Stomach smooth muscle (tissue), 2 donors: ENCODE results near the gene CD84.

ENCODE experiments used
- H3K27ac ChIP-seq: one replicate; pipeline ENCODE4 v1.7.0; 2013; ENCODE audit warnings: mild to moderate bottlenecking, low read length, inconsistent platforms
- H3K27me3 ChIP-seq, 2 donors: one replicate each; pipeline ENCODE4 v1.7.0; 2013; ENCODE audit warnings: low read length in 2 of 2; ENCODE audit not compliant: insufficient read depth in 2 of 2, control insufficient read depth in 1 of 2
- H3K36me3 ChIP-seq, 2 donors: one replicate each; pipeline ENCODE4 v1.7.0; 2013; ENCODE audit warnings: low read length in 2 of 2; ENCODE audit not compliant: control insufficient read depth in 2 of 2, insufficient read depth in 2 of 2
- H3K4me1 ChIP-seq: one replicate; pipeline ENCODE4 v1.7.0; 2013; ENCODE audit warnings: low read length; ENCODE audit not compliant: control insufficient read depth, insufficient read depth
- H3K4me3 ChIP-seq, 2 donors: one replicate each; pipeline ENCODE4 v1.7.0; 2013; ENCODE audit warnings: low read length in 2 of 2
- H3K9ac ChIP-seq, 2 donors: one replicate each; pipeline ENCODE4 v1.7.0; 2013; ENCODE audit warnings: low read length in 2 of 2, mild to moderate bottlenecking in 1 of 2
- H3K9me3 ChIP-seq, 2 donors: one replicate each; pipeline ENCODE4 v1.7.0; 2013; ENCODE audit warnings: low read length in 2 of 2; ENCODE audit not compliant: control insufficient read depth in 2 of 2
- donor health status: healthy.
- donor health status: Pancreatic carcinoma.

The CD84 gene

DNA sequence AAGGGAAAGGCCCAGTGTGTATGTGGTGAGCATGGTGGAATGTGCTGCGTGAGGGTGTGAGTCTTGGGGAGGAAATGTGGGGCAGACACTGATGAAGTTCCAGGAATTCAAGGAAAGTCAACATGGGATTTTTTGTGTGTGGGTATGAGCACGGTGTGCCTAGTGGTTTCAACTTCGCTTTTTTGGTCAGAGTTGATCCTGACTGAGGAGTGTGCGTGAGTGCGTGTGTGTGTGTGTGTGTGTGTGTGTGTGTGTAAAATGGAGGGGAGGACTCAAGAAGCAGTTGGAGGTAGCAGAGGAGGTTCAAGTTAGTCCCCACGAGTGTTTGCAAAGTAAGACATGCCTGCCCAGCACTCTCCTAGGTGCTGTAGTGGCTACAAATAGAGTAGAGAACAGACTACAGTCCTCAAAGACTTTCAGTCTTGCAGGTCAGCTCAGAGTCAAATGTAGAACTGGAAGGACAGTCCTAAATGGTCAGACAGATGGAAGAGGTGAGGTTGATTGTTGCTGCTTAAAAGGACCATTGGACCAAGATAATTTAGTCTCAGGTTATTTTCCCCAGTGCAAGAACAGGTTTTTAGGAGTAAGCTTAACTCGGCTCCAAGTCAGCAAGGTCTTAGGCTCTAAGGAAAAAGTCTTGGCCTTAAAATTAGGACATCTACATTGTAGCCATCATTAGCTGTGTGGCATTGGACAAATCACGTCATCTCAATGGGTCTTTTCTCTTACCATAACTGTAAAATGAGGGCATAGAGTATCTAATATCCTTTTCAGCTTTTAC lies 42.5 kb upstream of the CD84 start:
- no peak overlapping the region for H3K27ac ChIP-seq
- H3K36me3 ChIP-seq = no peaks in the 10 kb centered on the region
- H3K9me3 ChIP-seq = no peaks in the 10 kb centered on the region
- H3K4me3 ChIP-seq = no peak overlapping the region
- H3K27me3 ChIP-seq = no peaks in the 10 kb centered on the region
- H3K9ac ChIP-seq = no peak overlapping the region
- H3K4me1 ChIP-seq = no peaks in the 10 kb centered on the region

DNA sequence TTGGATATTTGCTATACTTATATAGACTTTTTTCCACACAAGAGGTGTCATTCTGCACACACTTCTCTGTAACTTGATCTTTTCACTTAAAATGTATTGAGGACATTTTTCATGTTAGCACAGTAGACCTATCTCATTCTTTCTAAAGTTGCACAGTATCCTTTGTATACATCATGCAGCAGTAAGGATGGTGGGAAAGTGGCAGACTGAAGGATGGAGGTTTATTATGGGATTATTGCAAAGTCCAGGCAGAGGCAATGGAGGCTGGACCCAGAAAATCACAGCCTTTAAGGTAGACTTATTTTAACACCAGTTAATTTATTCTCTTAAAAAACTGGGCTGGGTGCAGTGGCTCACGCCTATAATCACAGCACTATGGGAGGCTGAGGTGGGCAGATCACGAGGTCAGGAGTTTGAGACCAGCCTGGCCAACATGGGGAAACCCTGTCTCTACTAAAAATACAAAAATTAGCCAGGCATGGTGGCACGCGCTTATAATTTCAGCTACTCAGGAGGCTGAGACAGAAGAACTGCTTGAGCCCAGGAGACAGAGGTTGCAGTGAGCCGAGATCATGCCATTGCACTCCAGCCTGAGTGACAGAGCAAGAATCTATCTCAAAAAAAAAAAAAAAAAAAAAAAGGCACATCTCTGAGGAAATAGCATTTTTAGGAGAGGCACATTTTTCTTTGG lies 41.8 kb upstream of the CD84 start:
- Histone ChIP-seq H3K4me3 (no peak overlapping the region), H3K9ac (no peak overlapping the region), H3K4me1 (no peaks in the 10 kb centered on the region), H3K27ac (no peak overlapping the region), H3K36me3 (no peaks in the 10 kb centered on the region), H3K27me3 (no peaks in the 10 kb centered on the region), H3K9me3 (no peaks in the 10 kb centered on the region)

DNA sequence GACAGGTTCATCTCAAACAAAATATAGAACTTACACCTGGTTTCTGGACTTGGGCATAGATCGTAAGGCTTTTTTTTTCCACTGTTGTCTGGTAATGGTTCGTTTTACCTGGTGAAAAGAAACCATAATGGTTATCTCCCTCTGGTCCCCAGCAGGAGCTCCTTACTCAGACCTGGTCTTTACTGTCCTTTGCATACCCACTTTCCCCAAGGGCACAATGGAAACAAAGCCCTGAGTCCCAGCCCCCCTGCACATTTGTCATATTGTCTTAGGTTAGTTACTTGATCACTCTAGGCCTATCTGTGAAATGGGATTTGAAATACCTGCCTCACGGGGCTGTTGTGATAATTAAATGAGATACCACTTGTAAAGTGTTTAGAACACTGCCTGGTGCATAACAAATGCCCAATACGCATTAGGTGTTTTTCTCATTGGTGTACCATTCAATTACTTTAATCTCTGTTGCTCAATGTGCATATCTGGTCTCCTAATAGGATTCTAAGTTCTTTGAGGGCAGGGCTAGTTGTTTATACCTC lies 40.5 kb upstream of the CD84 start:
- H3K9ac ChIP-seq = no peak overlapping the region
- no peak overlapping the region for H3K4me3 ChIP-seq
- H3K4me1 ChIP-seq = no peaks in the 10 kb centered on the region
- H3K27ac ChIP-seq = no peak overlapping the region
- no peaks in the 10 kb centered on the region for H3K27me3 ChIP-seq
- H3K36me3 ChIP-seq = no peaks in the 10 kb centered on the region
- H3K9me3 ChIP-seq = no peaks in the 10 kb centered on the region

DNA sequence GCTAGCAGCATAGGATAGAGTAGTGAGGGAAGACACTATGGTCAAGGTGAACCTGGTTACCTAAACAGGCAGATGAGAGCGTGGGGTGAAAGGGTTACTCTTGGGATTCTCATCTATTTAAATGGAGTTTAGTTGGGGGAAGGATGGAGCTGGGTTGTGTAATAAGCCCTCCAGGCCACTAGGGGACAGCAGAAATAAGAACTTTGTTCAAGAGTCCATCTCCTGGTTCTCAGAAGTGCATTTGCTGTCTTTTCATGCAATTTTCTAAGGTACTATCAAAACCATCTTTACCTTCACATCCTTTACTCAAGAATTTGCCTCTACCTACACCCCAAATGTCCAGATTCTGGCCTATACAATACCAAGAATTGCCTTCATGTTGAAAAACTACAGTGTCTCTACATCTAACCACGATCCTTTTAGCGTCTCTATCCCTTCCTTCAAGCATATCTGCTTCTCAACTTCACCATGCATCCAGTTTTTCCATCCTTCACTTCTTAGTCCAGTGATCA lies 39.5 kb upstream of the CD84 start:
- Histone ChIP-seq H3K9ac (no peak overlapping the region), H3K4me3 (no peak overlapping the region), H3K9me3 (no peaks in the 10 kb centered on the region), H3K27ac (no peak overlapping the region), H3K4me1 (no peaks in the 10 kb centered on the region), H3K27me3 (no peaks in the 10 kb centered on the region), H3K36me3 (no peaks in the 10 kb centered on the region)

DNA sequence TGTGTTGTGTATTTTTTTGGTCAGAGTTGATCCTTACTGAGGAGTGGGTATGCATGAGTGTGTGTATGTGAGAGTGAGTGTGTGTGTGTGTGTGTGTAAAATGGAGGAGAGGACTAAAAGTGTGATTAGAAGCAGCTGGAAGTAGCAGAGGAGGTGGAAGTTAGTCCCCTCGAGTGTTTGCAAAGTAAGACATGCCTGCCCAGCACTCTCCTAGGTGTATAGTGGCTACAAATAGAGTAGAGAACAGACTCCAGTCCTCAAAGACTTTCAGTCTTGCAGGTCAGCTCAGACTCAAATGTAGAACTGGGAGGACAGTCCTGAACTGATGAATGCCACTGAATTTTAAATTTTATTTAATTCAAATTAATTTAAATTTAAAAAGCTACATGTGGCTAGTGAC lies 39.0 kb upstream of the CD84 start:
- Histone ChIP-seq H3K4me1 (no peaks in the 10 kb centered on the region), H3K27ac (no peak overlapping the region), H3K27me3 (no peaks in the 10 kb centered on the region), H3K9ac (no peak overlapping the region), H3K9me3 (no peaks in the 10 kb centered on the region), H3K4me3 (no peak overlapping the region), H3K36me3 (no peaks in the 10 kb centered on the region)

DNA sequence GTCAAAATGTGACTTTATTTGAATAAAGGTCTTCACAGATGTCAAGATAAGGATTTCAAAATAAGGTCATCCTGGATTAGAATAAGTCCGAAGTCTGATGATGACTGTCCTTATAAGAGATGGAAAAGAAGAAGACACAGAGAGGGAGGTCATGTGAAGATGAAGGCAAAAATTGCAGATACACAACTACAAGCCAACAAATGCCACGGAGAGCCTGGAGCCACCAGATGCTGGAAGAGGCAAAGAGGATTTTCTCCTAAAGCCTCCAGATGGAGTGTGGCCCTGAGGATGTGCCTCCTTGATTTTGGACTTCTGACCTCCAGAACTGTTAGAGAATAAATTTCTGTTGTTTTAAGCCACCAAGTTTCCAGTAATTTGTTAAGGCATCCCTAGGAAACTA lies 36.4 kb upstream of the CD84 start:
- Histone ChIP-seq H3K9ac (no peak overlapping the region), H3K27me3 (peaks cover 0 to 4% of the 10 kb centered on the region in 2 donors), H3K36me3 (no peaks in the 10 kb centered on the region), H3K4me1 (no peaks in the 10 kb centered on the region), H3K9me3 (no peaks in the 10 kb centered on the region), H3K27ac (no peak overlapping the region), H3K4me3 (no peak overlapping the region)

DNA sequence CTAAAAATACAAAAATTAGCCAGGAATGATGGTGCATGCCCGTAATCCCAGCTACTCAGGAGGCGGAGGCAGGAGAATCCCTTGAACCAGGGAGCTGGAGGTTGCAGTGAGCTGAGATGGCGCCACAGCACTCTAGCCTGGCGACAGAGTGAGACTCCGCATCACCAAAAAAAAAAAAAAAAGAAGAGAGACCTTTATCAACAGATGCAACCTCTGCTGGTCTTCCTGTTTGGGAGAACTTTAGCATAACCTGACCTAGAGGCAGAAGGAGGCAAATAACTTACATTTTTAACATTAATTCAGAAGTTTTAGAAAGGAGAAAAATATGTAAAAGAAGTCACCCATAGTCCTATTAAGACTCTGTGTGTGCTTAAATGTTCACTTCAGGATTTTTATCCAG lies 35.1 kb upstream of the CD84 start:
- Histone ChIP-seq H3K36me3 (no peaks in the 10 kb centered on the region), H3K4me3 (no peak overlapping the region), H3K9ac (no peak overlapping the region), H3K27me3 (peaks cover 0 to 4% of the 10 kb centered on the region in 2 donors), H3K9me3 (no peaks in the 10 kb centered on the region), H3K27ac (no peak overlapping the region), H3K4me1 (no peaks in the 10 kb centered on the region)

DNA sequence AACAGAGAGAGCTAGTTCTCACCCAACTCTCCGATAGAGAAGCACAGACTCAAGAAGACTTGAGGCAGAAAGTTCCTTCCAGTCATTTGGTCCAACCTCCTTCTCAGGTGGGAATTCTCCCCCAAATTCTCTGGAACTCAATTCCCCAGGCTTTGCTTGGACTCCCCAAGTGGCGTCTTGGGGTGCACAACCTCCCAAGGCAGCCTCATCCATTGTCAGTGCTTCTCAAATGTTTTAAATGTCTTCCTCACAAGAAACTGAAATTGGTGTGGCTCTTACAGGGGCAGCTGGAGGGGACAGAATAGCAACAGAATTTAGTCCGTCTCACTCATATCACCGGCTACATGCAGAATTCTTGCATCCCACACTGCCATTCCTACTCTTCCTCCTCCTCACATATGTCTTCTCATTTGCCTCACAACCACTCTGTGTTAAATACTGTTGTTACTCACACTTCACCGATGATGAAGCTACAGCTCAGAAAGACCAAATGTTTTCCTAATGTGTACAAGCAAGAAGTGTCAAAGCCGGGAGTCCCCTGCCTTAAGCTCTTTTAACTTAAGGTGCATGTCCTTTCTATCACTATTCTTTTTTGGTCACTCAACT lies 33.4 kb upstream of the CD84 start:
- H3K9ac ChIP-seq = no peak overlapping the region
- no peaks in the 10 kb centered on the region for H3K9me3 ChIP-seq
- H3K36me3 ChIP-seq = no peaks in the 10 kb centered on the region
- H3K27ac ChIP-seq = no peak overlapping the region
- peaks cover 0 to 4% of the 10 kb centered on the region in 2 donors for H3K27me3 ChIP-seq
- H3K4me1 ChIP-seq = no peaks in the 10 kb centered on the region
- no peak overlapping the region for H3K4me3 ChIP-seq

DNA sequence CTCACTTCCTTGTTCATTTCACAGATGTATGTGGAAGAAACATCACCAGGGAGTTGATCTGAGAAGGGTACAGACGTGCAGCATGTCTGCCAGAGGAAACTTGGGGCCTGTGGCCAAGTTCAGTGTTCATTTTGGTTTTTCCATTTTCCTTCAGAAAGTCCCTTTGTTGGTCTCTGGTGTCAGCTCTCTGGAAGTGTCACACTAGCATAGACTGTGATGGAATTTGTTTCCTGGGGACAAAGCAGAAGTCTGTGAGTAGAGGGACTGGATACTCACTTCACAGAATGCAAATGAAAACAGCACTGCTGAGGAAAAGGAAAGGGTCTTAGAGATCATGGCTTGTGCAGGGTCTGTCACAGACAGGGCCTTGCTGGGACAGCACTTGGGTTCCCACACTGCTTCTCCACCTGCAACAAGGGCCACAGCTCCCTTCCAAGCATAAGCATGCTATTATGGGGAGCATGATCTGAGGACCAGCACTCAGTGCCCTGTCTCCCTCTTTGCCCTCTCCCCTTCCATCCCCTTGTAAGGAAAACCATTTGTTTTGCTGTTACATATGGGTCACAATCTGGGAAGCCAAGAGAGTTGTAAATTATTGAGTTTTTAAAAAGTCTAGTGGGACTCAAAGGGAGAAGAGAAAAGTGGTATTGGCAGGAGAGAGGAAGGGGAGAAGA lies 31.4 kb upstream of the CD84 start:
- no peaks in the 10 kb centered on the region for H3K4me1 ChIP-seq
- H3K27me3 ChIP-seq = peaks cover 0 to 4% of the 10 kb centered on the region in 2 donors
- no peaks in the 10 kb centered on the region for H3K36me3 ChIP-seq
- H3K4me3 ChIP-seq = no peak overlapping the region
- no peak overlapping the region for H3K9ac ChIP-seq
- no peaks in the 10 kb centered on the region for H3K9me3 ChIP-seq
- H3K27ac ChIP-seq = no peak overlapping the region

DNA sequence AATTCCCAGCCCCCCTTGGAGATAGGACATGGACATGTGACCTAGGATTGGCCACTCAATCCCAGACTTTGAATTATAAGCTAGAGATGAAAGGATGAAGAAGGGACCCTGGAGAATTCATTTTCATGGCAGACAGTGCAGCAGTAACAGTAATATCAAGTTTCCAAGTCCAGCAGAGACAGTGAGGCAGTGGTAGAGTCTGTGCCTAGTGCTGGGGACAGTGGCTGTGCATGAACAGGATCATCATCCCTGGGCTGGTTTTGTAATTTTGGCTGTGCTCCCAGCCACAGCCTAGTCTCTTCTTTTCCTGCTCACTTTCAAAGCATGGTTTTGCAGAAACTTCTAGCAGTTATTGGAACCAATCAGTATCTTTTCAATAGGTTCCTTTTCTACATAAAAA lies 29.6 kb upstream of the CD84 start:
- Histone ChIP-seq H3K4me3 (no peak overlapping the region), H3K27ac (no peak overlapping the region), H3K4me1 (no peaks in the 10 kb centered on the region), H3K36me3 (no peaks in the 10 kb centered on the region), H3K9me3 (no peaks in the 10 kb centered on the region), H3K9ac (no peak overlapping the region), H3K27me3 (peaks cover 0 to 4% of the 10 kb centered on the region in 2 donors)
